ENCODE measurements around the gene DYNLL1.
"Not testable (repeated sequence)": the region's sequence is repeated elsewhere in the genome, so short reads cannot be mapped to it uniquely, and the experiment has no call there.

DYNLL1 gene

GRCh38 chr12:120495731-120496412 is at the start of gene DYNLL1:
Gene DYNLL1 (plus strand): TSS chr12:120496113. CDS start chr12:120496422, 309 bp downstream.
- peak; percentile 74 for FAIRE-seq
- TF ChIP-seq POLR2A (IDR thresholded peaks at IDR 0.05; ENCODE audit: low read depth, low read length), result peak; percentile 98

GRCh38 chr12:120446844-120447178 is 49.1 kb upstream of the DYNLL1 start:
- DNase-seq (ENCODE audit: insufficient read length, low spot score); FAIRE-seq: not testable (repeated sequence)

More at GRCh38 chr12:120495731-120496412, at the start of gene DYNLL1:
- DNase-seq (ENCODE audit: insufficient read length, low spot score), result peak; percentile 83

GRCh38 chr12:120447992-120448391 is 47.9 kb upstream of the DYNLL1 start:
- FAIRE-seq, result no peak
- DNase-seq (ENCODE audit: insufficient read length, low spot score), result no peak

GRCh38 chr12:120452524-120452923 is 43.4 kb upstream of the DYNLL1 start:
- FAIRE-seq; DNase-seq (ENCODE audit: insufficient read length, low spot score): not testable (repeated sequence)

More at GRCh38 chr12:120447992-120448391, 47.9 kb upstream of the DYNLL1 start:
- TF ChIP-seq POLR2A (IDR thresholded peaks at IDR 0.05; ENCODE audit: low read depth, low read length), result no peak

- FAIRE-seq, result no peak
- TF ChIP-seq POLR2A (IDR thresholded peaks at IDR 0.05; ENCODE audit: low read depth, low read length), result no peak
- DNase-seq (ENCODE audit: insufficient read length, low spot score), result no peak
Measured at GRCh38 chr12:120453060-120453750, 42.7 kb upstream of the DYNLL1 start.

- no peak for FAIRE-seq
- DNase-seq (ENCODE audit: insufficient read length, low spot score), result no peak
- TF ChIP-seq POLR2A (IDR thresholded peaks at IDR 0.05; ENCODE audit: low read depth, low read length), result no peak
Measured at GRCh38 chr12:120453977-120454376, 41.9 kb upstream of the DYNLL1 start.

- DNase-seq (ENCODE audit: insufficient read length, low spot score) (no peak), FAIRE-seq (no peak)
- no peak for TF ChIP-seq POLR2A (IDR thresholded peaks at IDR 0.05; ENCODE audit: low read depth, low read length)
Measured at GRCh38 chr12:120455302-120455701, 40.6 kb upstream of the DYNLL1 start.

GRCh38 chr12:120457133-120457532 is 38.8 kb upstream of the DYNLL1 start:
- TF ChIP-seq POLR2A (IDR thresholded peaks at IDR 0.05; ENCODE audit: low read depth, low read length), result no peak
- no peak for FAIRE-seq
- DNase-seq (ENCODE audit: insufficient read length, low spot score), result no peak

GRCh38 chr12:120460157-120460556 is 35.8 kb upstream of the DYNLL1 start:
- TF ChIP-seq POLR2A (IDR thresholded peaks at IDR 0.05; ENCODE audit: low read depth, low read length), result no peak
- FAIRE-seq (no peak), DNase-seq (ENCODE audit: insufficient read length, low spot score) (no peak)

- TF ChIP-seq POLR2A (IDR thresholded peaks at IDR 0.05; ENCODE audit: low read depth, low read length), result no peak
- DNase-seq (ENCODE audit: insufficient read length, low spot score) (no peak), FAIRE-seq (no peak)
Measured at GRCh38 chr12:120462099-120462640, 33.7 kb upstream of the DYNLL1 start.

- FAIRE-seq (no peak), DNase-seq (ENCODE audit: insufficient read length, low spot score) (no peak)
Measured at GRCh38 chr12:120463712-120464111, 32.2 kb upstream of the DYNLL1 start.

GRCh38 chr12:120465756-120466155 is 30.2 kb upstream of the DYNLL1 start:
- no peak for FAIRE-seq
- TF ChIP-seq POLR2A (IDR thresholded peaks at IDR 0.05; ENCODE audit: low read depth, low read length), result no peak
- DNase-seq (ENCODE audit: insufficient read length, low spot score), result no peak

More at GRCh38 chr12:120463712-120464111, 32.2 kb upstream of the DYNLL1 start:
- no peak for TF ChIP-seq POLR2A (IDR thresholded peaks at IDR 0.05; ENCODE audit: low read depth, low read length)

GRCh38 chr12:120466560-120467315 is 29.2 kb upstream of the DYNLL1 start:
- DNase-seq (ENCODE audit: insufficient read length, low spot score) (no peak), FAIRE-seq (no peak)
- no peak for TF ChIP-seq POLR2A (IDR thresholded peaks at IDR 0.05; ENCODE audit: low read depth, low read length)

GRCh38 chr12:120467439-120467838 is 28.5 kb upstream of the DYNLL1 start:
- DNase-seq (ENCODE audit: insufficient read length, low spot score) (no peak), FAIRE-seq (no peak)
- no peak for TF ChIP-seq POLR2A (IDR thresholded peaks at IDR 0.05; ENCODE audit: low read depth, low read length)
